Osteoblast (primary cell): ENCODE measurements around the gene ACSBG1. TPM values are rescaled to one million over a fixed set of nuclear protein-coding genes. Genes with fewer than 3 reads are reported as not detected.

Experiments
- DNase-seq: peaks from one replicate; pipeline ENCODE4 v3.0.0; 2011; ENCODE audit warnings: low spot score, mixed read lengths; ENCODE audit not compliant: insufficient read length; ENCODE audit errors: missing footprints
- H2AFZ ChIP-seq: 2 replicates; pipeline ENCODE4 v1.6.0; 2011; ENCODE audit warnings: mild to moderate bottlenecking, low read length
- H3K27ac ChIP-seq: 2 replicates; pipeline ENCODE4 v1.5.1; 2011; ENCODE audit warnings: mild to moderate bottlenecking, low read depth, low read length, moderate library complexity
- H3K27me3 ChIP-seq: 2 replicates; pipeline ENCODE4 v1.6.0; 2012; ENCODE audit warnings: mild to moderate bottlenecking, control low read depth, inconsistent platforms, low read length, moderate library complexity; ENCODE audit not compliant: insufficient read depth
- H3K36me3 ChIP-seq: 2 replicates; pipeline ENCODE4 v1.5.1; 2011; ENCODE audit warnings: mild to moderate bottlenecking, low read length, control low read depth, moderate library complexity; ENCODE audit not compliant: insufficient read depth
- H3K4me1 ChIP-seq: 2 replicates; pipeline ENCODE4 v1.5.1; 2011; ENCODE audit warnings: mild to moderate bottlenecking, low read length, control low read depth, moderate library complexity; ENCODE audit not compliant: insufficient read depth
- H3K4me2 ChIP-seq: 2 replicates; pipeline ENCODE4 v1.6.0; 2011; ENCODE audit warnings: mild to moderate bottlenecking, low read length; ENCODE audit not compliant: insufficient read depth
- H3K4me3 ChIP-seq: fragments of 200-600 bp; sonication (generic); 3 replicates; pipeline ENCODE4 v1.5.1; 2012; ENCODE audit warnings: mild to moderate bottlenecking, low read length, inconsistent platforms; ENCODE audit not compliant: insufficient read depth
- H3K79me2 ChIP-seq: 2 replicates; pipeline ENCODE4 v1.6.0; 2012; ENCODE audit warnings: mild to moderate bottlenecking, low read length, control low read depth, inconsistent platforms; ENCODE audit not compliant: insufficient read depth
- H3K9me3 ChIP-seq: 2 replicates; pipeline ENCODE4 v1.5.1; 2011; ENCODE audit warnings: low read depth, low read length, control low read depth
- H4K20me1 ChIP-seq: 2 replicates; pipeline ENCODE4 v1.6.0; 2012; ENCODE audit warnings: mild to moderate bottlenecking, low read length, control low read depth; ENCODE audit not compliant: insufficient read depth
- total RNA-seq: library from RNA; depleted of rRNA; stranded (reverse); fragments of >200 nt; gene quantifications from 2 replicates; pipeline ENCODE4 v1.2.3, GENCODE V29; 2012
- TF ChIP-seq, protein P1 (sequence below): IDR thresholded peaks from 2 replicates; pipeline ENCODE4 v1.5.1; 2011; ENCODE audit warnings: mild to moderate bottlenecking, low read depth, low read length, moderate library complexity; ENCODE audit errors: extremely low read depth

Gene ACSBG1
- total RNA-seq, 1 donor: under 0.01 TPM

DNA sequence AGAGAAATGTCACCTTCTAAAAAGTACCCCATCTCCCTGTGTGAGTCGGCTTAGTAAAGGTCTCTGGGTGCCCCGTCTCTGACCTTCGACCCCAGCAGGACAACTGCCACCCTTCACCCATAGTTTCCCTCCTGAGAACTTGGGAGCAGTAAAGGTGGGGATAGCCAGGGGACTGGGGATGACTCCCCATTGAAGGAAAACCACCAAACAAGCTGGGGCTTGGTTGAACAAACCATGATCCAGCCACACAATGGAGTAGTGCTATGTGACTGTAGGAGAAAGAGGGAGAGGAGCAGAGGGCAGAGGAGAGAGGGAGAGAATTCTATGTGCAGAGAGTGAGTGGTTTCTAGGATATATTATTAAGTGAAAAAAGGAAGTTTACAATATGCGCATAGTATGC lies 51.5 kb downstream of the ACSBG1 start:
- no peak for DNase-seq
- H2AFZ ChIP-seq: no peak overlapping the region
- TF ChIP-seq, protein P1, sequence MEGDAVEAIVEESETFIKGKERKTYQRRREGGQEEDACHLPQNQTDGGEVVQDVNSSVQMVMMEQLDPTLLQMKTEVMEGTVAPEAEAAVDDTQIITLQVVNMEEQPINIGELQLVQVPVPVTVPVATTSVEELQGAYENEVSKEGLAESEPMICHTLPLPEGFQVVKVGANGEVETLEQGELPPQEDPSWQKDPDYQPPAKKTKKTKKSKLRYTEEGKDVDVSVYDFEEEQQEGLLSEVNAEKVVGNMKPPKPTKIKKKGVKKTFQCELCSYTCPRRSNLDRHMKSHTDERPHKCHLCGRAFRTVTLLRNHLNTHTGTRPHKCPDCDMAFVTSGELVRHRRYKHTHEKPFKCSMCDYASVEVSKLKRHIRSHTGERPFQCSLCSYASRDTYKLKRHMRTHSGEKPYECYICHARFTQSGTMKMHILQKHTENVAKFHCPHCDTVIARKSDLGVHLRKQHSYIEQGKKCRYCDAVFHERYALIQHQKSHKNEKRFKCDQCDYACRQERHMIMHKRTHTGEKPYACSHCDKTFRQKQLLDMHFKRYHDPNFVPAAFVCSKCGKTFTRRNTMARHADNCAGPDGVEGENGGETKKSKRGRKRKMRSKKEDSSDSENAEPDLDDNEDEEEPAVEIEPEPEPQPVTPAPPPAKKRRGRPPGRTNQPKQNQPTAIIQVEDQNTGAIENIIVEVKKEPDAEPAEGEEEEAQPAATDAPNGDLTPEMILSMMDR: no peak

GRCh38 chr15:78182336-78182700 lies 52.0 kb downstream of the ACSBG1 start:
- no peak for DNase-seq
- H3K4me2 ChIP-seq: no peak overlapping the region
- no peaks in the 10 kb centered on the region for H3K9me3 ChIP-seq
- no peaks in the 10 kb centered on the region for H3K79me2 ChIP-seq
- TF ChIP-seq, protein P1: no peak
- no peaks in the 10 kb centered on the region for H3K4me1 ChIP-seq
- no peak overlapping the region for H2AFZ ChIP-seq
- no peaks in the 10 kb centered on the region for H4K20me1 ChIP-seq
- H3K4me3 ChIP-seq: no peak overlapping the region
- H3K36me3 ChIP-seq: no peaks in the 10 kb centered on the region
- no peak overlapping the region for H3K27ac ChIP-seq
- peaks cover 9% of the 10 kb centered on the region for H3K27me3 ChIP-seq

More for the DNA sequence above, 51.5 kb downstream of the ACSBG1 start:
- H3K4me1 ChIP-seq: no peaks in the 10 kb centered on the region
- no peaks in the 10 kb centered on the region for H3K9me3 ChIP-seq
- no peaks in the 10 kb centered on the region for H3K36me3 ChIP-seq
- H3K27ac ChIP-seq: no peak overlapping the region
- no peak overlapping the region for H3K4me3 ChIP-seq
- H3K79me2 ChIP-seq: no peaks in the 10 kb centered on the region
- H3K27me3 ChIP-seq: peaks cover 9% of the 10 kb centered on the region
- H4K20me1 ChIP-seq: no peaks in the 10 kb centered on the region
- H3K4me2 ChIP-seq: no peak overlapping the region

DNA sequence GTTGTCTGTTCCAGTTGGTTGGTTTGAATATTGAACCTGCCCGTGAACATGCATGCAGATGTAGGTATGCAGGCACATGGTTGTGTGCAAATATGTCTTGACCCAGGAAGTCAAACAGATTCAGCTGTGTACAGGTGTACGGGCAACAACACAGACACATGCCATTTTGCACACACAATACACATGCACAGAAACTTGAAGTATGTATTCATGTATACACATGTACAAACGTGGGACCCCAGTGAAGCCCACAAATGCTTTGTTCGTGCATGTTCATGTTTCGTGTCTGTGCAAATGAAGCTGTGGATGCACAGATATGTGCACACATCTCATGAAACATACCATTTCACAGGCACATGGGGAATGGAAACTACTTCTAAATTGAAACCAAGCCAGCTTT lies 54.5 kb downstream of the ACSBG1 start:
- Histone ChIP-seq H3K4me2 (no peak overlapping the region), H3K36me3 (no peaks in the 10 kb centered on the region), H3K79me2 (no peaks in the 10 kb centered on the region), H3K27ac (no peak overlapping the region), H3K4me1 (no peaks in the 10 kb centered on the region), H4K20me1 (no peaks in the 10 kb centered on the region), H2AFZ (no peak overlapping the region), H3K9me3 (no peaks in the 10 kb centered on the region), H3K27me3 (peaks cover 5% of the 10 kb centered on the region), H3K4me3 (no peak overlapping the region)
- TF ChIP-seq, protein P1: no peak
- DNase-seq: no peak

GRCh38 chr15:78179286-78179840 lies 55.0 kb downstream of the ACSBG1 start:
- Histone ChIP-seq H3K4me1 (no peaks in the 10 kb centered on the region), H3K9me3 (no peaks in the 10 kb centered on the region), H2AFZ (no peak overlapping the region), H3K36me3 (no peaks in the 10 kb centered on the region), H3K79me2 (no peaks in the 10 kb centered on the region), H4K20me1 (no peaks in the 10 kb centered on the region), H3K4me3 (no peak overlapping the region), H3K27me3 (no peaks in the 10 kb centered on the region), H3K27ac (no peak overlapping the region), H3K4me2 (no peak overlapping the region)
- TF ChIP-seq, protein P1: no peak
- no peak for DNase-seq
